Measurements from ENCODE around the gene CMKLR1.

The CMKLR1 gene

DNA sequence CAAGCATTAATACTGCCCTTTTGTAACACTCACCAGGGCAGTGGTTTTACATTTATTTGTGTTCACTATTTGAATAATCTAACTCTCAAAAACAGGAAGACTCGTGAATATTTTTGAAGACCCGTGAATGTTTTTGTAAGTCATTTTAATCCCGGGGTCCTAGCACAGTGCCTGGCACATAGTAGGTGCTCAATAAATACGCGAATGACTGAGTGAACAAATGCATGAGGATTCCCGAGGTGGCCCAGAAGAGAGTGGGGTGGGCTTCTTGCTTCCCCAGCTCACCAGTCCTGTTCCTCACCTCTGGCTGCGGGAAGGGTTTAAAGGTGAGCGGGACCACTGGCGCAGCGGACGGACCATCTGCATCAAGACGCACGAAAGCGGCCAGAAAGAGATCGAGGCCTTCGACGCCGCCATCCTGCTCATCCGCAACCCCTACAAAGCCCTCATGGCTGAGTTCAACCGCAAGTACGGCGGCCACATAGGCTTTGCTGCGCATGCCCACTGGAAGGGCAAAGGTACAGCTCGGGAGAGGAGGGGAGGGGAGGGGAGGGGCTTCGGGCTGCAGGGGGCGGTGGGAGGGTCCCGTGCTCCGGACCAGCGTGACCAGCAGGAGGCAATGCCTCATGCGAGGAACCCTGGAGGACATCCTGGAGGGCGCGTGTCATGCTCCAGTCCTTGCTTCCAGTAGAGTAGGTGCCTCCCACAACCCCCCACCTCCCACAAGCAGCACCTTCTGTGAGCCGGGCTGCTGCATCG is 98.9 kb downstream of the CMKLR1 start:
- TF ChIP-seq, protein P1, sequence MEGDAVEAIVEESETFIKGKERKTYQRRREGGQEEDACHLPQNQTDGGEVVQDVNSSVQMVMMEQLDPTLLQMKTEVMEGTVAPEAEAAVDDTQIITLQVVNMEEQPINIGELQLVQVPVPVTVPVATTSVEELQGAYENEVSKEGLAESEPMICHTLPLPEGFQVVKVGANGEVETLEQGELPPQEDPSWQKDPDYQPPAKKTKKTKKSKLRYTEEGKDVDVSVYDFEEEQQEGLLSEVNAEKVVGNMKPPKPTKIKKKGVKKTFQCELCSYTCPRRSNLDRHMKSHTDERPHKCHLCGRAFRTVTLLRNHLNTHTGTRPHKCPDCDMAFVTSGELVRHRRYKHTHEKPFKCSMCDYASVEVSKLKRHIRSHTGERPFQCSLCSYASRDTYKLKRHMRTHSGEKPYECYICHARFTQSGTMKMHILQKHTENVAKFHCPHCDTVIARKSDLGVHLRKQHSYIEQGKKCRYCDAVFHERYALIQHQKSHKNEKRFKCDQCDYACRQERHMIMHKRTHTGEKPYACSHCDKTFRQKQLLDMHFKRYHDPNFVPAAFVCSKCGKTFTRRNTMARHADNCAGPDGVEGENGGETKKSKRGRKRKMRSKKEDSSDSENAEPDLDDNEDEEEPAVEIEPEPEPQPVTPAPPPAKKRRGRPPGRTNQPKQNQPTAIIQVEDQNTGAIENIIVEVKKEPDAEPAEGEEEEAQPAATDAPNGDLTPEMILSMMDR (IDR thresholded peaks at IDR 0.05; ENCODE audit: insufficient read depth, low read length, missing control alignments), result no peak
- no peak for DNase-seq (ENCODE audit: low read depth, low spot score)
- CTCF ChIA-PET, result no interaction called here
- POLR2A ChIA-PET, result no interaction called here
- no peak overlapping the region for H3K4me3 ChIP-seq (ENCODE audit: low read depth, low read length)

DNA sequence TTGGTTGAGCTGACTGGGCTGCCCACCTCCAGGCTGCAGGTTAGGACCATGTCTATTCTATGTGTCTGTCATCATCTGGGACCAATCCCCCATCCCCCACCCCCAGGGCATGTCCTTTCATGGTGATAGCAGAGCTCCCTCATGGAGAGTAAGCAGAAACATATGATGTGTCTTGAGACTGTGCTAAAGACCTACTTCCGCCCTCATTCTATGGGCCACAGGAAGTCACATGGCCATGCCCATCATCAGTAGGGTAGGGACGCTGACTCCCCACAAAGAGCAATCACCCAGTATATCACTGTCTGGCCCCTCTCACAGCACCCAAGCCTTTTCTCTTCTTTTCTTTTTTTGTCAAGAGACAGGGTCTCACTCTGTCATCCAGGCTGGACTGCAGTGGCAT is 99.7 kb downstream of the CMKLR1 start:
- TF ChIP-seq, protein P1 (IDR thresholded peaks at IDR 0.05; ENCODE audit: insufficient read depth, low read length, missing control alignments), result no peak
- H3K4me3 ChIP-seq (ENCODE audit: low read depth, low read length), result no peak overlapping the region
- POLR2A ChIA-PET, result no interaction called here
- CTCF ChIA-PET, result no interaction called here
- no peak for DNase-seq (ENCODE audit: low read depth, low spot score)

DNA sequence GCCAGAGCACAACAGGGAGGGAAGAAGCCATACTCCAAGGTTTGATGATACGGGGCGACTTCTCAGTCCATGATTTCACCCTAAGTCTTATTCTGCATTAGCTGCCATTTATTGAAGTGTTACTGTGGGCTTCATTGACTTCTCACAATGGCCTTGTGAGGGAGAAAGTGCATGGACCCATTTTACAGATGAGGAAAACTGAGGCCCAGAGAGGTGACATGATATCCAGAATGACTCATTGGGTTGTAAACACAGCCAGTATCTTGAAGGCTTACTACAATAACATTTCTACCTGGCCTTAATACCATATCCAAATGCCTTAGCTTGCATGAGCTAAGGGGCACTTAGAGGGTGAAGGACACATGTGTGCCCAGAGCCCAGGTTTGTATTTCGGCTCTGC is 100.6 kb downstream of the CMKLR1 start:
- CTCF ChIA-PET, result no interaction called here
- TF ChIP-seq, protein P1 (IDR thresholded peaks at IDR 0.05; ENCODE audit: insufficient read depth, low read length, missing control alignments), result no peak
- no peak overlapping the region for H3K4me3 ChIP-seq (ENCODE audit: low read depth, low read length)
- POLR2A ChIA-PET, result no interaction called here
- no peak for DNase-seq (ENCODE audit: low read depth, low spot score)
